NB4 (cell line): ENCODE results near the gene BIRC5.

ENCODE experiments used
- CTCF ChIP-seq: IDR thresholded peaks from one replicate; pipeline ENCODE4 v1.5.1; 2012; ENCODE audit warnings: low read depth, low read length
- MAX ChIP-seq: IDR thresholded peaks from 2 replicates; pipeline ENCODE4 v1.6.1; 2011; ENCODE audit warnings: low read depth, low read length
- MYC ChIP-seq: IDR thresholded peaks from 2 replicates; pipeline ENCODE4 v1.6.1; 2011; ENCODE audit warnings: low read depth, low read length
- POLR2A ChIP-seq: IDR thresholded peaks from 2 replicates; pipeline ENCODE4 v1.6.1; 2011; ENCODE audit warnings: mild to moderate bottlenecking; ENCODE audit not compliant: insufficient read length; ENCODE audit errors: extremely low read depth

GRCh38 chr17:78257810-78258322, 43.8 kb downstream of the BIRC5 start:
- TF ChIP-seq CTCF = no peak
- TF ChIP-seq POLR2A = no peak
- no peak for TF ChIP-seq MYC
- no peak for TF ChIP-seq MAX
